Tibial nerve (tissue), 4 donors: ENCODE measurements around the gene EPC2. TPM values are rescaled to one million over a fixed set of nuclear protein-coding genes. Genes with fewer than 3 reads are reported as not detected.

Experiments used
- DNase-seq, 2 donors: peaks; one replicate each; pipeline ENCODE4 v3.0.0-alpha.2; 2019; ENCODE audit warnings: low spot score in 2 of 2
- H3K27ac ChIP-seq, 4 donors: fragments of 200-600 bp; sonication (generic) in 3 of 4; one replicate each; pipeline ENCODE4 v1.5.1; 2017 to 2019; ENCODE audit warnings: mild to moderate bottlenecking in 1 of 4
- H3K27me3 ChIP-seq, 2 donors: fragments of 200-600 bp; sonication (generic) in 1 of 2; one replicate each; pipeline versions ENCODE4 v1.5.1 to v1.6.0; 2017 to 2019
- H3K36me3 ChIP-seq, 3 donors: fragments of 200-600 bp; sonication (generic); one replicate each; pipeline ENCODE4 v1.5.1; 2018 to 2019
- H3K4me1 ChIP-seq, 4 donors: fragments of 200-600 bp; sonication (generic) in 3 of 4; one replicate each; pipeline ENCODE4 v1.5.1; 2017 to 2019
- H3K4me3 ChIP-seq, 4 donors: fragments of 200-600 bp; sonication (generic) in 3 of 4; one replicate each; pipeline ENCODE4 v1.5.1; 2017 to 2019; ENCODE audit warnings: mild to moderate bottlenecking in 1 of 4, moderate library complexity in 1 of 4
- H3K9me3 ChIP-seq, 4 donors: fragments of 200-600 bp; sonication (generic) in 3 of 4; one replicate each; pipeline ENCODE4 v1.5.1; 2017 to 2019
- CTCF ChIP-seq, 5 experiments: fragments of 200-600 bp in 3 of 5; fragments of 450-650 bp in 2 of 5; sonication (generic) in 3 of 5; IDR thresholded peaks; one replicate each; pipeline ENCODE4 v1.5.1; 2016 to 2019; ENCODE audit warnings: antibody characterized with exemption in 5 of 5, mild to moderate bottlenecking in 3 of 5, moderate library complexity in 2 of 5
- EP300 ChIP-seq, 2 donors: sonication (generic); formaldehyde crosslinking; IDR thresholded peaks; one replicate each; pipeline ENCODE4 v1.6.1; 2017; ENCODE audit warnings: antibody characterized with exemption in 2 of 2, mild to moderate bottlenecking in 1 of 2
- POLR2A ChIP-seq, 2 donors: fragments of 450-650 bp; IDR thresholded peaks; one replicate each; pipeline ENCODE4 v1.6.1; 2017; ENCODE audit warnings: antibody characterized with exemption in 2 of 2, mild to moderate bottlenecking in 2 of 2, moderate library complexity in 2 of 2
- WGBS, 2 donors: methylation state at CpG; one replicate each; pipeline ENCODE4 v1.1.5; 2018; 5-methylcytosine and 5-hydroxymethylcytosine counted together
- total RNA-seq, 4 donors: library from RNA; depleted of rRNA; stranded (reverse); fragments of >200 nt; gene quantifications; one replicate each; pipeline ENCODE4 v1.1.0, GENCODE V29; 2016

The EPC2 gene
- total RNA-seq, 4 donors from 2014 or later = 23.4 to 26.5 (median 25.3) TPM

- 75 to 88% methylated on average over 3 of the region's 3 CpGs for WGBS, 2 donors
- no peak overlapping the region for H3K27ac ChIP-seq
- no peak for TF ChIP-seq CTCF (IDR thresholded peaks at IDR 0.05)
- no peak for TF ChIP-seq EP300 (IDR thresholded peaks at IDR 0.05)
- TF ChIP-seq POLR2A (IDR thresholded peaks at IDR 0.05) = no peak
- no peaks in the 10 kb centered on the region for H3K9me3 ChIP-seq
- no peak overlapping the region for H3K4me3 ChIP-seq
- no peaks in the 10 kb centered on the region for H3K4me1 ChIP-seq
- no peaks in the 10 kb centered on the region for H3K27me3 ChIP-seq
- no peaks in the 10 kb centered on the region for H3K36me3 ChIP-seq
- no peak for DNase-seq
These were observed 22.2 kb upstream of the EPC2 start for GRCh38 chr2:148622366-148622765.

GRCh38 chr2:148623086-148623485 lies 21.5 kb upstream of the EPC2 start:
- no peaks in the 10 kb centered on the region for H3K9me3 ChIP-seq
- no peaks in the 10 kb centered on the region for H3K4me1 ChIP-seq
- H3K4me3 ChIP-seq = no peak overlapping the region
- no peaks in the 10 kb centered on the region for H3K36me3 ChIP-seq
- TF ChIP-seq POLR2A (IDR thresholded peaks at IDR 0.05) (no peak), CTCF (IDR thresholded peaks at IDR 0.05) (no peak), EP300 (IDR thresholded peaks at IDR 0.05) (no peak)
- no peak for DNase-seq
- no peaks in the 10 kb centered on the region for H3K27me3 ChIP-seq
- no peak overlapping the region for H3K27ac ChIP-seq

GRCh38 chr2:148627224-148627623 lies 17.3 kb upstream of the EPC2 start:
- Histone ChIP-seq H3K9me3 (no peaks in the 10 kb centered on the region), H3K4me3 (no peak overlapping the region), H3K27me3 (no peaks in the 10 kb centered on the region), H3K36me3 (no peaks in the 10 kb centered on the region), H3K27ac (no peak overlapping the region), H3K4me1 (no peaks in the 10 kb centered on the region)
- DNase-seq = no peak
- no peak for TF ChIP-seq CTCF (IDR thresholded peaks at IDR 0.05)
- TF ChIP-seq EP300 (IDR thresholded peaks at IDR 0.05) = no peak
- TF ChIP-seq POLR2A (IDR thresholded peaks at IDR 0.05) = no peak

DNA sequence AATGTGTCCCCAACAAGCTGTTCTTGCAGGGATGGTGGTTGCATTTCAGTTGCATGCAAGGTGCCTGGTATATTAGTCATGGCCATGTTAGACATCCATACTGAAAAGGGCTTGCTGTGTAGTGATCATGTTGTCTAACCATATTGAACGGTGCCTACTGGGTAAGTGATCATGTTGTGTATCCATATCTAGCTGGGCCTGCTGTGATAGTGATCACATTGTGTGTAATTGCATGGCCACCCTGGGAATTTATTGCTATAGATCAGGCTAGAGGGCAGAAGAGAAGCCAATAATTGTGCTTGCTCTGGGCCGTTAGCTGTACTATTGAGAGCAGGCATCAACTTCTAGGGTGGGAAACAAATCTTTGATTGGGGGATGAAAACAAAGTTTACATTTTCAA lies 9.8 kb upstream of the EPC2 start:
- Histone ChIP-seq H3K27ac (no peak overlapping the region), H3K36me3 (no peaks in the 10 kb centered on the region), H3K4me1 (no peaks in the 10 kb centered on the region), H3K4me3 (no peak overlapping the region), H3K27me3 (no peaks in the 10 kb centered on the region), H3K9me3 (no peaks in the 10 kb centered on the region)
- 67 to 70% methylated on average over 2 of the region's 2 CpGs for WGBS, 2 donors
- DNase-seq = no peak
- TF ChIP-seq CTCF (IDR thresholded peaks at IDR 0.05) = no peak
- no peak for TF ChIP-seq EP300 (IDR thresholded peaks at IDR 0.05)
- TF ChIP-seq POLR2A (IDR thresholded peaks at IDR 0.05) = no peak

DNA sequence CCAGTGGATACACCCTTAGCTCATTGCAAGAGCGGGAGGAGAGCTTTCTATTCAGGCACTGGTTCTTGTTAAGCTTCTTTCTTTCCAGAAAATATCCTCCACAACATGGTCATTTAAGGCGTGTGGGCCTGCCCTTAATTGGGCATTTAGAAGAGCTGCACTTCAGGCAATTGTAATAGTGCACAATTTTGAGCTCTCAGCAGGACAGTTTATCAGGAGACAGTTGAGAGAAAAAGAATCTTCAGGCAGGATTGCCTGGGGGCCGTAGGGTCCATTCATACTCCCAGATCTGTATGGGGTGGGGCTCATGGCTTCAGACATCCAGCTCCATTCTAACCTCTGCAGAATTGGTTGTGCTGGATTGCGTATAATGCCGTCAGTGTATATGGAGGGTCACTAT lies 6.0 kb upstream of the EPC2 start:
- H3K9me3 ChIP-seq = no peaks in the 10 kb centered on the region
- H3K27me3 ChIP-seq = no peaks in the 10 kb centered on the region
- DNase-seq = no peak
- H3K4me1 ChIP-seq = peaks cover 0 to 28% (median 1%) of the 10 kb centered on the region in 4 donors
- TF ChIP-seq POLR2A (IDR thresholded peaks at IDR 0.05) = no peak
- no peak for TF ChIP-seq CTCF (IDR thresholded peaks at IDR 0.05)
- TF ChIP-seq EP300 (IDR thresholded peaks at IDR 0.05) = no peak
- WGBS, 2 donors = 86 to 91% methylated on average over 5 of the region's 5 CpGs
- no peak overlapping the region for H3K4me3 ChIP-seq
- H3K27ac ChIP-seq = no peak overlapping the region
- no peaks in the 10 kb centered on the region for H3K36me3 ChIP-seq
